Measurements from ENCODE around the gene CAPS. TPM values are rescaled to one million over a fixed set of nuclear protein-coding genes. Genes with fewer than 3 reads are reported as not detected.

The CAPS gene
- total and polyA plus RNA-seq, 7 donors: 3.6 to 18.6 (median 8.4) TPM

GRCh38 chr19:5903624-5904351 lies 10.3 kb upstream of the CAPS start, which contains the start of gene NDUFA11:
Gene NDUFA11 (minus strand): TSS chr19:5903790. CDS start chr19:5903708, 82 bp downstream.
- 0% methylated on average over 57 of the region's 57 CpGs for WGBS, 2 donors
- peaks cover 0 to 34% (median 30%) of the 10 kb centered on the region in 4 donors for H3K4me1 ChIP-seq
- peak; percentile 100 for DNase-seq
- intact Hi-C loops (cut with DNase I): loop anchor here (1.0 to 5.0 kb wide), 2 partner anchors 74 to 211 kb away; partner anchors contain the start of gene RPL36
- H3K4me3 ChIP-seq: peak within 1 kb of the TSS; percentile 81 to 91 (median 90)
- H3K27ac ChIP-seq: peak within 1 kb of the TSS; percentile 84 to 94 (median 92)
- H3K27me3 ChIP-seq: no peaks in the 10 kb centered on the region
- H3K9me3 ChIP-seq: no peaks in the 10 kb centered on the region
- H3K36me3 ChIP-seq: peaks cover 0 to 17% (median under 1%) of the 10 kb centered on the region in 4 donors
- peak; percentile 76 to 83 for TF ChIP-seq POLR2A (IDR thresholded peaks at IDR 0.05)
- TF ChIP-seq CTCF (IDR thresholded peaks at IDR 0.05): no peak
- TF ChIP-seq EP300 (IDR thresholded peaks at IDR 0.05): peak in 1 of 4 donors; percentile 63
- peak; percentile 91 to 95 (median 94) for TF ChIP-seq POLR2AphosphoS5 (IDR thresholded peaks at IDR 0.05)

DNA sequence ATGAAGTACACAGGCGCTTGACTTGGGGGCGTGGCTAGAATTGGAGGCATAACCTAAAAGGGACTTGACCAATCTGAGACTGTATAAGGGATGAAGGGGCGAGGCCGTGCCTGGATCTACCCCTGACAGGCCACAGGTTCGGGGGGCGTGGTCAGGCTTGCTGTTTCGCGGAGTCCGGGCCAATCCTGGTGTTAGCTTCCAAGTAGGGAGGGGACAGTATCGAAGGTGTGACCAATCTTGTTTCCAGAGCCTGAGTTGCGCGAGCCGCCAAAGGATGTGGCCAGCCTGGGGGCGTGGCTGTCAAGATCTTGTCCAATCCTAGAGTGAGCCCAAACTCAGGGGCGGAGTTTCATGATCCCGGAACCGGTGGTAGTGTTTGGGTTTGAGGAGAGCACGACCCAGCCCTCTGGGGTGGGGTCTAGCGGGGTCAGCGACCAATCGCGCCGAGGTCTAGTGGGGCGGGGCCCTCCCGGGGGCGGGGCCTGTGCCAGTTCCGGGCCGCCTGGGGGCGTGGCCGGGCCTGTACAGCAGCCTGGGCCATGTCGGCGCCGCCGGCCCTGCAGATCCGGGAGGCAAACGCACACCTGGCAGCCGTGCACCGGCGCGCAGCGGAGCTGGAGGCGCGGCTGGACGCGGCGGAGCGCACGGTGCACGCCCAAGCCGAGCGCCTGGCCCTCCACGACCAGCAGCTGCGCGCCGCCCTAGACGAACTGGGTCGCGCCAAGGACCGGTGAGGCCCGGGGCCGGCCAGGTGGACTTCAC lies 9.5 kb upstream of the CAPS start, which contains the start of gene VMAC:
Gene VMAC (plus strand): TSS at position 521 of the 762 bp plus-strand sequence. CDS start 19 bp downstream, at position 540.
- WGBS, 2 donors: 0% methylated on average over 61 of the region's 61 CpGs
- peaks cover 0 to 34% (median 30%) of the 10 kb centered on the region in 4 donors for H3K4me1 ChIP-seq
- H3K9me3 ChIP-seq: no peaks in the 10 kb centered on the region
- no peaks in the 10 kb centered on the region for H3K27me3 ChIP-seq
- intact Hi-C loops (cut with DNase I): loop anchor here (5.0 kb wide), 2 partner anchors 38 to 212 kb away; partner anchors contain the start of gene RPL36
- no peak for TF ChIP-seq CTCF (IDR thresholded peaks at IDR 0.05)
- TF ChIP-seq POLR2A (IDR thresholded peaks at IDR 0.05): no peak
- peak; percentile 12 to 74 (median 49) for TF ChIP-seq POLR2AphosphoS5 (IDR thresholded peaks at IDR 0.05)
- H3K4me3 ChIP-seq: peak within 1 kb of the TSS; percentile 81 to 91 (median 90)
- H3K36me3 ChIP-seq: peaks cover 0 to 25% (median 6%) of the 10 kb centered on the region in 4 donors
- peak within 1 kb of the TSS; percentile 84 to 94 (median 92) for H3K27ac ChIP-seq
- peak; percentile 100 for DNase-seq

- Histone ChIP-seq H3K4me3 (peak overlapping the region; percentile 52 to 91 (median 88)), H3K4me1 (peaks cover 0 to 34% (median 30%) of the 10 kb centered on the region in 4 donors), H3K27ac (peak overlapping the region; percentile 84 to 94 (median 92)), H3K9me3 (no peaks in the 10 kb centered on the region), H3K36me3 (peaks cover 0 to 28% (median 8%) of the 10 kb centered on the region in 4 donors), H3K27me3 (no peaks in the 10 kb centered on the region)
- DNase-seq: no peak
- no peak for TF ChIP-seq CTCF (IDR thresholded peaks at IDR 0.05)
- no peak for TF ChIP-seq POLR2A (IDR thresholded peaks at IDR 0.05)
- TF ChIP-seq POLR2AphosphoS5 (IDR thresholded peaks at IDR 0.05): no peak
- no peak for TF ChIP-seq EP300 (IDR thresholded peaks at IDR 0.05)
- intact Hi-C loops (cut with DNase I): loop anchor here (5.0 kb wide), 1 partner anchor 37 kb away; no protein-coding TSS in a partner anchor
- 39 to 48% methylated on average over 31 of the region's 31 CpGs for WGBS, 2 donors
Measured at GRCh38 chr19:5905114-5905778, 8.8 kb upstream of the CAPS start.

GRCh38 chr19:5907241-5907640 lies 6.8 kb upstream of the CAPS start:
- intact Hi-C loops (cut with DNase I): loop anchor here (5.0 kb wide), 1 partner anchor 35 kb away; no protein-coding TSS in a partner anchor
- 69 to 89% methylated on average over 5 of the region's 5 CpGs for WGBS, 2 donors
- H3K27ac ChIP-seq: no peak overlapping the region
- peaks cover 0 to 28% (median 24%) of the 10 kb centered on the region in 4 donors for H3K4me1 ChIP-seq
- no peak overlapping the region for H3K4me3 ChIP-seq
- no peaks in the 10 kb centered on the region for H3K9me3 ChIP-seq
- DNase-seq: no peak
- H3K27me3 ChIP-seq: no peaks in the 10 kb centered on the region
- TF ChIP-seq POLR2AphosphoS5 (IDR thresholded peaks at IDR 0.05) (no peak), POLR2A (IDR thresholded peaks at IDR 0.05) (no peak), CTCF (IDR thresholded peaks at IDR 0.05) (no peak), EP300 (IDR thresholded peaks at IDR 0.05) (no peak)
- peaks cover 0 to 17% (median 8%) of the 10 kb centered on the region in 4 donors for H3K36me3 ChIP-seq
